ENCODE results near the gene GFRA4.

DNA sequence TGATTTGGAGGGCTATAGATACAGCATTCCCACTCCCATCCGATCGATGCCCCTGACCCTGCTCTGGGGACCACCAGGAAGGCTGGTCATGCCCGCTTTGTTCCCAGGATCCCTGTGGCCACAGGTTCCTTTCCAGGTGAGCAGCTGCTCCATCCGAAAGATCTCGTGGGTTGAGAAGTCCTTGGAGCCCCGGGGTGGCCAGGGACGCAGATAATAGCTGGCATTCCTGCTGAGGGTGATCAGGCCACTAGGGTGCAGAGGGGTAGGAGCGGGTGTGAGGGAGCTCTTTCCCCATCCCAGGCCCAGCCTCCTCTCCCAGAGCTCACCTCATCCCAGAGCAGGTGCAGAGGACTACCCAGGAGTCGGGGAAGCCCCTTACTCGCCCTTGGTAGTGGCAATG lies 11.2 kb upstream of the GFRA4 start:
- TF ChIP-seq EZH2 (IDR thresholded peaks at IDR 0.05; ENCODE audit: insufficient read depth, poor library complexity, severe bottlenecking) (no peak), EZH2phosphoT487 (IDR thresholded peaks at IDR 0.05; ENCODE audit: insufficient read depth, low read depth) (no peak)
